ENCODE measurements around the gene PSEN1. TPM values are rescaled to one million over a fixed set of nuclear protein-coding genes. Genes with fewer than 3 reads are reported as not detected.
A peak's percentile ranks its signal among the peaks of the same experiment; 100 is the strongest.

Gene PSEN1
- total RNA-seq, 1 donor from 2014 or later: 69.2 TPM

GRCh38 chr14:73125746-73126145, 10.6 kb upstream of the PSEN1 start:
- intact Hi-C loops (cut with DNase I): no loop called here
- no peak overlapping the region for H3K4me3 ChIP-seq
- no peak for DNase-seq
- no peaks in the 10 kb centered on the region for H3K9me3 ChIP-seq
- TF ChIP-seq CTCF (IDR thresholded peaks at IDR 0.05): no peak
- no peaks in the 10 kb centered on the region for H3K27me3 ChIP-seq (ENCODE audit: low read depth)
- H3K27ac ChIP-seq: no peak overlapping the region
- no peaks in the 10 kb centered on the region for H3K4me1 ChIP-seq
- peaks cover 39% of the 10 kb centered on the region for H3K36me3 ChIP-seq
- no peak for ATAC-seq

GRCh38 chr14:73133795-73134194, 2.5 kb upstream of the PSEN1 start:
- Histone ChIP-seq H3K9me3 (no peaks in the 10 kb centered on the region), H3K4me3 (no peak overlapping the region), H3K27ac (no peak overlapping the region), H3K27me3 (ENCODE audit: low read depth) (no peaks in the 10 kb centered on the region), H3K4me1 (peaks cover 14% of the 10 kb centered on the region), H3K36me3 (no peaks in the 10 kb centered on the region)
- no peak for TF ChIP-seq CTCF (IDR thresholded peaks at IDR 0.05)
- ATAC-seq: no peak
- DNase-seq: no peak
- intact Hi-C loops (cut with DNase I): no loop called here

GRCh38 chr14:73136085-73136386, 271 bp upstream of the PSEN1 start:
- DNase-seq (no peak), ATAC-seq (no peak)
- H3K36me3 ChIP-seq: no peaks in the 10 kb centered on the region
- intact Hi-C loops (cut with DNase I): no loop called here
- H3K27ac ChIP-seq: peak overlapping the region; percentile 98
- no peaks in the 10 kb centered on the region for H3K27me3 ChIP-seq (ENCODE audit: low read depth)
- TF ChIP-seq CTCF (IDR thresholded peaks at IDR 0.05): no peak
- H3K4me3 ChIP-seq: peak overlapping the region; percentile 90
- no peaks in the 10 kb centered on the region for H3K9me3 ChIP-seq
- peaks cover 14% of the 10 kb centered on the region for H3K4me1 ChIP-seq

- ATAC-seq (no peak), DNase-seq (no peak)
- Histone ChIP-seq H3K4me1 (peaks cover 23% of the 10 kb centered on the region), H3K27ac (no peak overlapping the region), H3K4me3 (no peak overlapping the region), H3K9me3 (no peaks in the 10 kb centered on the region), H3K27me3 (ENCODE audit: low read depth) (no peaks in the 10 kb centered on the region), H3K36me3 (no peaks in the 10 kb centered on the region)
- TF ChIP-seq CTCF (IDR thresholded peaks at IDR 0.05): no peak
- intact Hi-C loops (cut with DNase I): no loop called here
Measured at GRCh38 chr14:73140811-73141323, 4.6 kb downstream of the PSEN1 start.

GRCh38 chr14:73142216-73142615, 5.9 kb downstream of the PSEN1 start:
- TF ChIP-seq CTCF (IDR thresholded peaks at IDR 0.05): no peak
- no peak overlapping the region for H3K4me3 ChIP-seq
- DNase-seq: no peak
- peaks cover 19% of the 10 kb centered on the region for H3K4me1 ChIP-seq
- ATAC-seq: no peak
- H3K27me3 ChIP-seq (ENCODE audit: low read depth): no peaks in the 10 kb centered on the region
- intact Hi-C loops (cut with DNase I): no loop called here
- no peak overlapping the region for H3K27ac ChIP-seq
- H3K9me3 ChIP-seq: no peaks in the 10 kb centered on the region
- no peaks in the 10 kb centered on the region for H3K36me3 ChIP-seq

- Histone ChIP-seq H3K27ac (no peak overlapping the region), H3K36me3 (peaks cover 8% of the 10 kb centered on the region), H3K9me3 (no peaks in the 10 kb centered on the region), H3K27me3 (ENCODE audit: low read depth) (no peaks in the 10 kb centered on the region), H3K4me1 (peaks cover 12% of the 10 kb centered on the region), H3K4me3 (no peak overlapping the region)
- no peak for ATAC-seq
- intact Hi-C loops (cut with DNase I): no loop called here
- DNase-seq: no peak
- no peak for TF ChIP-seq CTCF (IDR thresholded peaks at IDR 0.05)
Measured at GRCh38 chr14:73143003-73143402, 6.7 kb downstream of the PSEN1 start.
